ENCODE results near the gene ENSA. TPM values are rescaled to one million over a fixed set of nuclear protein-coding genes. Genes with fewer than 3 reads are reported as not detected.
"Not testable (repeated sequence)": the region's sequence is repeated elsewhere in the genome, so short reads cannot be mapped to it uniquely, and the experiment has no call there.

ENSA gene
- total RNA-seq, 1 experiment from 2014 or later: 276 TPM

- no peak for TF ChIP-seq CTCF (IDR thresholded peaks at IDR 0.05; ENCODE audit: unreplicated experiment)
- CTCF ChIA-PET: interaction anchor here (0.7 to 1.3 kb wide), 2 partner anchors 14 to 238 kb away, joined by 3 to 4 read pairs; no protein-coding TSS in a partner anchor
- Mint-ChIP-seq H3K9me3 (ENCODE audit: low read depth, unreplicated experiment) (no peaks in the 10 kb centered on the region), H3K36me3 (ENCODE audit: insufficient read depth, unreplicated experiment) (peaks cover 100% of the 10 kb centered on the region), H3K27me3 (ENCODE audit: unreplicated experiment) (no peaks in the 10 kb centered on the region), H3K27ac (ENCODE audit: unreplicated experiment) (peak overlapping the region; percentile 99), H3K4me3 (ENCODE audit: low read depth, unreplicated experiment) (peak overlapping the region; percentile 99), H3K4me1 (ENCODE audit: low read depth, unreplicated experiment) (peaks cover 30% of the 10 kb centered on the region)
- no peak for DNase-seq
- no TSS peak for BruUV-seq (replicated peaks)
- intact Hi-C loops (cut with micrococcal nuclease; ENCODE audit: unreplicated experiment): loop anchor here (2.0 to 5.0 kb wide), 2 partner anchors 36 to 92 kb away; no protein-coding TSS in a partner anchor
Observed at GRCh38 chr1:150575072-150575489, 54.3 kb downstream of the ENSA start.

GRCh38 chr1:150574260-150575071, 54.9 kb downstream of the ENSA start:
- BruUV-seq (replicated peaks): no TSS peak
- peak overlapping the region; percentile 99 for H3K27ac Mint-ChIP-seq (ENCODE audit: unreplicated experiment)
- peaks cover 100% of the 10 kb centered on the region for H3K36me3 Mint-ChIP-seq (ENCODE audit: insufficient read depth, unreplicated experiment)
- no peak for DNase-seq
- CTCF ChIA-PET: interaction anchor here (0.7 to 1.3 kb wide), 2 partner anchors 14 to 239 kb away, joined by 3 to 4 read pairs; no protein-coding TSS in a partner anchor
- intact Hi-C loops (cut with micrococcal nuclease; ENCODE audit: unreplicated experiment): loop anchor here (2.0 to 5.0 kb wide), 2 partner anchors 36 to 93 kb away; no protein-coding TSS in a partner anchor
- no peaks in the 10 kb centered on the region for H3K27me3 Mint-ChIP-seq (ENCODE audit: unreplicated experiment)
- H3K9me3 Mint-ChIP-seq (ENCODE audit: low read depth, unreplicated experiment): no peaks in the 10 kb centered on the region
- TF ChIP-seq CTCF (IDR thresholded peaks at IDR 0.05; ENCODE audit: unreplicated experiment): no peak
- H3K4me1 Mint-ChIP-seq (ENCODE audit: low read depth, unreplicated experiment): peaks cover 32% of the 10 kb centered on the region
- H3K4me3 Mint-ChIP-seq (ENCODE audit: low read depth, unreplicated experiment): peak overlapping the region; percentile 99

- Mint-ChIP-seq H3K4me3 (ENCODE audit: low read depth, unreplicated experiment) (peak overlapping the region; percentile 99), H3K27ac (ENCODE audit: unreplicated experiment) (peak overlapping the region; percentile 99), H3K36me3 (ENCODE audit: insufficient read depth, unreplicated experiment) (peaks cover 100% of the 10 kb centered on the region), H3K4me1 (ENCODE audit: low read depth, unreplicated experiment) (peaks cover 40% of the 10 kb centered on the region)
- BruUV-seq (replicated peaks); H3K9me3 Mint-ChIP-seq (ENCODE audit: low read depth, unreplicated experiment); CTCF ChIA-PET; DNase-seq; H3K27me3 Mint-ChIP-seq (ENCODE audit: unreplicated experiment): not testable (repeated sequence)
- intact Hi-C loops (cut with micrococcal nuclease; ENCODE audit: unreplicated experiment): loop anchor here (2.0 kb wide), 1 partner anchor 37 kb away; no protein-coding TSS in a partner anchor
Observed at GRCh38 chr1:150573648-150574071, 55.8 kb downstream of the ENSA start.

GRCh38 chr1:150572918-150573647, 56.3 kb downstream of the ENSA start:
- Mint-ChIP-seq H3K27me3 (ENCODE audit: unreplicated experiment) (no peaks in the 10 kb centered on the region), H3K4me1 (ENCODE audit: low read depth, unreplicated experiment) (peaks cover 46% of the 10 kb centered on the region), H3K4me3 (ENCODE audit: low read depth, unreplicated experiment) (peak overlapping the region; percentile 99), H3K27ac (ENCODE audit: unreplicated experiment) (peak overlapping the region; percentile 87), H3K36me3 (ENCODE audit: insufficient read depth, unreplicated experiment) (peaks cover 100% of the 10 kb centered on the region), H3K9me3 (ENCODE audit: low read depth, unreplicated experiment) (no peaks in the 10 kb centered on the region)
- intact Hi-C loops (cut with micrococcal nuclease; ENCODE audit: unreplicated experiment): no loop called here
- CTCF ChIA-PET: interaction anchor here (1.1 kb wide), 1 partner anchor 10 kb away, joined by 3 read pairs; no protein-coding TSS in a partner anchor
- TF ChIP-seq CTCF (IDR thresholded peaks at IDR 0.05; ENCODE audit: unreplicated experiment): no peak
- BruUV-seq (replicated peaks): no TSS peak
- DNase-seq: no peak

Other genes with a start within 250 kb of the ENSA start
- gene TARS2, start 142.2 kb downstream of the ENSA start, total RNA-seq (2022): 42.2 and 51.7 TPM in 2 replicates
- 1.6 and 2.8 TPM in 2 replicates for gene ECM1, start 121.5 kb downstream of the ENSA start, total RNA-seq (2022)
- 0.71 TPM in 1 of 2 replicates, not detected in the other for gene FALEC, start 113.9 kb downstream of the ENSA start, total RNA-seq (2022)
- 1.9 and 2.7 TPM in 2 replicates for gene ADAMTSL4, start 80.2 kb downstream of the ENSA start, total RNA-seq (2022)
- gene MCL1, start 50.0 kb downstream of the ENSA start, total RNA-seq (2022): 261 and 262 TPM in 2 replicates
- 64.7 and 71.6 TPM in 2 replicates for gene GOLPH3L, start 67.5 kb upstream of the ENSA start, total RNA-seq (2022)
- gene HORMAD1, start 91.3 kb upstream of the ENSA start, total RNA-seq (2022): not detected in 2 replicates
- 144 and 226 TPM in 2 replicates for gene CTSS, start 136.2 kb upstream of the ENSA start, total RNA-seq (2022)
- gene CTSK, start 178.6 kb upstream of the ENSA start, total RNA-seq (2022): 5.5 and 5.9 TPM in 2 replicates
- 27.9 and 31.1 TPM in 2 replicates for gene ARNT, start 247.0 kb upstream of the ENSA start, total RNA-seq (2022)